ENCODE measurements around the gene KIF3C. TPM values are rescaled to one million over a fixed set of nuclear protein-coding genes. Genes with fewer than 3 reads are reported as not detected.
A peak's percentile ranks its signal among the peaks of the same experiment; 100 is the strongest.

KIF3C gene
- polyA plus RNA-seq, 2 of the 4 experiments (the other 2 are of a cell fraction): 17.1 to 77.4 TPM

DNA sequence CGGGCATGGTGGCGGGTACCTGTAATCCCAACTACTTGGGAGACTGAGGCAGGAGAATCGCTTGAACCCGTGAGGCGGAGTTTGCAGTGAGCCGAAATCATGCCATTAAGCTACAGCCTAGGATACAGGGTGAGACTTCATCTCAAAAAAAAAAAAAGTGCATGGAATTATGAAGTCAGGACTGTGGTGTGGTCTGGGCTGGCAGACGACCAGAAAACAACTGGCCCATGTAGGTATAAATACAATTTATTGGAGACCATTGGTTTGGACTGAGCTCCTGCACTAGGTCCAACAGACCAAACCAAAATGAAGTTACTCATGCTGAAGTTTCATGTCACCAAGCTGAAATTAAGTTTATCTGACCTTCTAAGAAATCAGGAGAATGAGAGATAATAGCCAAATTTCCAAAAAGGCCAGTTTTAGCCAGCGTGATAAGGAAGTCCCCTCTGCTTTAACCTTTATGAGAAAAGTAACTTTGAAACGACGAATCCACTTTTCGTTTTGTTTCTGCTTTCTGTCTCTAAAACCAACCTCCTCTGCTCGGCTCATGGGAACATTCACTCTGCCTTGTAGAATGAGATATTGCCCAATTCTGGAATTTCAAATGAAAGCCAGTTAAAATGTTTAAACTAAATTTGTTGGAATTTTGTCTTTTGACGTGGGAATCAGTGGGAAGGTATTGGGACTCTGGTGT lies 33.9 kb upstream of the KIF3C start (continued):
- TF ChIP-seq, protein P1, sequence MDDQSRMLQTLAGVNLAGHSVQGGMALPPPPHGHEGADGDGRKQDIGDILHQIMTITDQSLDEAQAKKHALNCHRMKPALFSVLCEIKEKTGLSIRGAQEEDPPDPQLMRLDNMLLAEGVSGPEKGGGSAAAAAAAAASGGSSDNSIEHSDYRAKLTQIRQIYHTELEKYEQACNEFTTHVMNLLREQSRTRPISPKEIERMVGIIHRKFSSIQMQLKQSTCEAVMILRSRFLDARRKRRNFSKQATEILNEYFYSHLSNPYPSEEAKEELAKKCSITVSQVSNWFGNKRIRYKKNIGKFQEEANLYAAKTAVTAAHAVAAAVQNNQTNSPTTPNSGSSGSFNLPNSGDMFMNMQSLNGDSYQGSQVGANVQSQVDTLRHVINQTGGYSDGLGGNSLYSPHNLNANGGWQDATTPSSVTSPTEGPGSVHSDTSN (IDR thresholded peaks at IDR 0.05): no peak
- TF ChIP-seq CBX8 (IDR thresholded peaks at IDR 0.05): no peak
- TF ChIP-seq POLR2A (IDR thresholded peaks at IDR 0.05; ENCODE audit: low read length): no peak
- no peak for TF ChIP-seq NR3C1 (IDR thresholded peaks at IDR 0.05)
- no peak for TF ChIP-seq ZC3H11A (IDR thresholded peaks at IDR 0.05)
- TF ChIP-seq, protein P2, sequence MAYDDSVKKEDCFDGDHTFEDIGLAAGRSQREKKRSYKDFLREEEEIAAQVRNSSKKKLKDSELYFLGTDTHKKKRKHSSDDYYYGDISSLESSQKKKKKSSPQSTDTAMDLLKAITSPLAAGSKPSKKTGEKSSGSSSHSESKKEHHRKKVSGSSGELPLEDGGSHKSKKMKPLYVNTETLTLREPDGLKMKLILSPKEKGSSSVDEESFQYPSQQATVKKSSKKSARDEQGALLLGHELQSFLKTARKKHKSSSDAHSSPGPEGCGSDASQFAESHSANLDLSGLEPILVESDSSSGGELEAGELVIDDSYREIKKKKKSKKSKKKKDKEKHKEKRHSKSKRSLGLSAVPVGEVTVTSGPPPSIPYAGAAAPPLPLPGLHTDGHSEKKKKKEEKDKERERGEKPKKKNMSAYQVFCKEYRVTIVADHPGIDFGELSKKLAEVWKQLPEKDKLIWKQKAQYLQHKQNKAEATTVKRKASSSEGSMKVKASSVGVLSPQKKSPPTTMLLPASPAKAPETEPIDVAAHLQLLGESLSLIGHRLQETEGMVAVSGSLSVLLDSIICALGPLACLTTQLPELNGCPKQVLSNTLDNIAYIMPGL (CRISPR knock-in tag; IDR thresholded peaks at IDR 0.05; ENCODE audit: borderline replicate concordance): no peak
- TF ChIP-seq RFX5 (IDR thresholded peaks at IDR 0.05): no peak
- no peak for TF ChIP-seq CHD2 (IDR thresholded peaks at IDR 0.05; ENCODE audit: low read length, partially characterized antibody)
- no peak for TF ChIP-seq TP53 (CRISPR knock-in tag; IDR thresholded peaks at IDR 0.05)
- TF ChIP-seq, protein P3, sequence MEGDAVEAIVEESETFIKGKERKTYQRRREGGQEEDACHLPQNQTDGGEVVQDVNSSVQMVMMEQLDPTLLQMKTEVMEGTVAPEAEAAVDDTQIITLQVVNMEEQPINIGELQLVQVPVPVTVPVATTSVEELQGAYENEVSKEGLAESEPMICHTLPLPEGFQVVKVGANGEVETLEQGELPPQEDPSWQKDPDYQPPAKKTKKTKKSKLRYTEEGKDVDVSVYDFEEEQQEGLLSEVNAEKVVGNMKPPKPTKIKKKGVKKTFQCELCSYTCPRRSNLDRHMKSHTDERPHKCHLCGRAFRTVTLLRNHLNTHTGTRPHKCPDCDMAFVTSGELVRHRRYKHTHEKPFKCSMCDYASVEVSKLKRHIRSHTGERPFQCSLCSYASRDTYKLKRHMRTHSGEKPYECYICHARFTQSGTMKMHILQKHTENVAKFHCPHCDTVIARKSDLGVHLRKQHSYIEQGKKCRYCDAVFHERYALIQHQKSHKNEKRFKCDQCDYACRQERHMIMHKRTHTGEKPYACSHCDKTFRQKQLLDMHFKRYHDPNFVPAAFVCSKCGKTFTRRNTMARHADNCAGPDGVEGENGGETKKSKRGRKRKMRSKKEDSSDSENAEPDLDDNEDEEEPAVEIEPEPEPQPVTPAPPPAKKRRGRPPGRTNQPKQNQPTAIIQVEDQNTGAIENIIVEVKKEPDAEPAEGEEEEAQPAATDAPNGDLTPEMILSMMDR (IDR thresholded peaks at IDR 0.05): no peak
- TF ChIP-seq RARB (CRISPR knock-in tag; IDR thresholded peaks at IDR 0.05): no peak
- TF ChIP-seq HOXB5 (CRISPR knock-in tag; IDR thresholded peaks at IDR 0.05): no peak

DNA sequence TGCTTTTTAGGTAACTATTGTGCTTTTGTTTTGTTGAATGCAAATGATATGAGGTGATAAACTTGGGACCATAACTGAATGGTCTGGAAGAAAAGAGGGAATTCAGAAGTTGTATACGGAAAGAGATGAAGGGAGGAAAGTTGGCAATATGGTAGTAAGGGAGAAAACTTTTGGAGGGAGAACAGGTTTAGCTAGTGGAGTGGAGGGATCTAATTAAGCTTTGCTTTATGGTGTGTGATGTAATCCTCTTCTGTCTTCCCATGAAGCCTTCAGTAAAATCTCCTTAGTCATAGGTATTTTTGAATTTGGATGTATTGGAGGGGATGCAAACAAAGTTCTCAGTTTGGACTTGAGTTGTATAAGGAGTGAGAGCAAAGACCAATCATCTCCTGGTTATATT lies 31.4 kb upstream of the KIF3C start:
- Histone ChIP-seq H3K4me1 (peaks cover 86% of the 10 kb centered on the region), H3K4me3 (no peak overlapping the region), H3K9me3 (peaks cover 7% of the 10 kb centered on the region; the same call in 1 of the 3 replicates), H3K27ac (peak overlapping the region; percentile 90 to 93), H3K4me2 (peak overlapping the region; percentile 69; the same call in 2 of the 3 replicates)
- no peak for ATAC-seq
- ChIA-PET POLR2A (no interaction called here), CTCF (interaction anchor here (1.0 to 5.1 kb wide), 4 partner anchors 16 to 131 kb away, joined by 3 to 18 read pairs (median 4); no protein-coding TSS in a partner anchor)
- no peak for DNase-seq (ENCODE audit: low read depth in 1 of 2, low spot score in 1 of 2)
- no peak for FAIRE-seq
- TF ChIP-seq, protein P4, sequence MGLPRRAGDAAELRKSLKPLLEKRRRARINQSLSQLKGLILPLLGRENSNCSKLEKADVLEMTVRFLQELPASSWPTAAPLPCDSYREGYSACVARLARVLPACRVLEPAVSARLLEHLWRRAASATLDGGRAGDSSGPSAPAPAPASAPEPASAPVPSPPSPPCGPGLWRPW (IDR thresholded peaks at IDR 0.05): no peak
- TF ChIP-seq, protein P5, sequence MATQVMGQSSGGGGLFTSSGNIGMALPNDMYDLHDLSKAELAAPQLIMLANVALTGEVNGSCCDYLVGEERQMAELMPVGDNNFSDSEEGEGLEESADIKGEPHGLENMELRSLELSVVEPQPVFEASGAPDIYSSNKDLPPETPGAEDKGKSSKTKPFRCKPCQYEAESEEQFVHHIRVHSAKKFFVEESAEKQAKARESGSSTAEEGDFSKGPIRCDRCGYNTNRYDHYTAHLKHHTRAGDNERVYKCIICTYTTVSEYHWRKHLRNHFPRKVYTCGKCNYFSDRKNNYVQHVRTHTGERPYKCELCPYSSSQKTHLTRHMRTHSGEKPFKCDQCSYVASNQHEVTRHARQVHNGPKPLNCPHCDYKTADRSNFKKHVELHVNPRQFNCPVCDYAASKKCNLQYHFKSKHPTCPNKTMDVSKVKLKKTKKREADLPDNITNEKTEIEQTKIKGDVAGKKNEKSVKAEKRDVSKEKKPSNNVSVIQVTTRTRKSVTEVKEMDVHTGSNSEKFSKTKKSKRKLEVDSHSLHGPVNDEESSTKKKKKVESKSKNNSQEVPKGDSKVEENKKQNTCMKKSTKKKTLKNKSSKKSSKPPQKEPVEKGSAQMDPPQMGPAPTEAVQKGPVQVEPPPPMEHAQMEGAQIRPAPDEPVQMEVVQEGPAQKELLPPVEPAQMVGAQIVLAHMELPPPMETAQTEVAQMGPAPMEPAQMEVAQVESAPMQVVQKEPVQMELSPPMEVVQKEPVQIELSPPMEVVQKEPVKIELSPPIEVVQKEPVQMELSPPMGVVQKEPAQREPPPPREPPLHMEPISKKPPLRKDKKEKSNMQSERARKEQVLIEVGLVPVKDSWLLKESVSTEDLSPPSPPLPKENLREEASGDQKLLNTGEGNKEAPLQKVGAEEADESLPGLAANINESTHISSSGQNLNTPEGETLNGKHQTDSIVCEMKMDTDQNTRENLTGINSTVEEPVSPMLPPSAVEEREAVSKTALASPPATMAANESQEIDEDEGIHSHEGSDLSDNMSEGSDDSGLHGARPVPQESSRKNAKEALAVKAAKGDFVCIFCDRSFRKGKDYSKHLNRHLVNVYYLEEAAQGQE (IDR thresholded peaks at IDR 0.05): no peak
- TF ChIP-seq, protein P3 (IDR thresholded peaks at IDR 0.05): no peak
- TF ChIP-seq HDAC2 (IDR thresholded peaks at IDR 0.05): no peak
- TF ChIP-seq POLR2A (IDR thresholded peaks at IDR 0.05; ENCODE audit: low read length): no peak
- no peak for TF ChIP-seq ESRRA (IDR thresholded peaks at IDR 0.05; ENCODE audit: borderline replicate concordance, low read length)
- no peak for TF ChIP-seq EHF (CRISPR knock-in tag; IDR thresholded peaks at IDR 0.05)
- TF ChIP-seq GATA3 (IDR thresholded peaks at IDR 0.05; ENCODE audit: borderline replicate concordance): no peak
- WGBS (ENCODE audit: missing lambda C conversion rate): 94% methylated on average over 1 of the region's 1 CpG

Data from A549 (cell line).